Posterior cingulate gyrus (tissue), 11 donors: ENCODE results near the gene CANT1.

ENCODE experiments used
- DNase-seq, 10 donors: peaks; one replicate each; pipeline versions ENCODE4 v3.0.0 to v3.0.0-alpha.2; 2020 to 2021; ENCODE audit warnings: mixed read lengths in 3 of 10
- intact Hi-C: fragments of 100-400 bp; cut with DNase I; formaldehyde crosslinking; loops from one replicate; pipeline ENCODE4 v1.15.1; 2023

Gene CANT1

GRCh38 chr17:78986048-78986648 is 23.4 kb downstream of the CANT1 start:
- no peak for DNase-seq

GRCh38 chr17:78985395-78985794 is 24.2 kb downstream of the CANT1 start:
- intact Hi-C loops, result no loop called here

More at GRCh38 chr17:78986048-78986648, 23.4 kb downstream of the CANT1 start:
- intact Hi-C loops, result no loop called here

DNA sequence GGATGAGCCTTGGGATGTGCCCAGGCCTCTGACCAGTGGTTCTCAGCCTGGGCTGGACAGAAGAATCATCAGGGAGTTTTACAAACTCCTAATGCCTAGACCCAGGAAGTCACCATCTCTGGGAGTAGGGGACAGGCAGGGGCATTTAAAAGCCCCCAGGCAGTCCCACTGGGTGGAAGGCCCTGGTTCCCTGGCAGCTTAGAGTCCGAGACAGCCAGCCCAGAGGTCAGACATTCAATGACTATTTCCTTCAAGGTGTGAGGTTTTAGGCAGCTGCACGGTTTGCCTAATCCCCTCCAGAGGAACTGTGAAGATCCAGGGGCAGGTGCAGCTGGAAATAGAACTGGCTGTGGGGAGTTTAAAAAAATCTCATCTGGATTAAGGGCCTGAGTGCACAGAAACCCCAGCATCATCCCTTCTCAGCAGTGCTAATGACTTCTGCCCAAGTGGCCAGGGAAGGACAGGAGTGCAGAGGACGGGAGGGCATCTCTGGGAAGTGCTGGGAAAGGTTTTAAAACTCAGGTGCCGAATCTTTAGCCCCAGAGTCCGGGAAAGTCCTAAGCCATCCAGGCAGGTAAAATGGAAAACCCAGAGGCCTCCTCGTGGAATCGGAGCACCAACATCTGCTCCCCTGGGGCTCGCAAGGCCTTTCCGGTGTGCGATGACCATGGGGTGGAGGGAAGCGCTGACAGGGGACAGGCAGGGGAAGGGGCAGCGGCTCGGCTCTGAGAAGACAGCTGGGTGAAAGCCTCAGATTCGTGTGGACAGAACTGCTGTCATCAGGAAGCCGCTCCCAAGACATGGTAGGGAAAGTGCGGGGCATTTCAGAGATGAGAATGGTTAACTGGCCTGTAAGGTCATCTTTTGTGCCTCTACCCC is 28.3 kb downstream of the CANT1 start:
- DNase-seq, result no peak
- intact Hi-C loops, result no loop called here

More at GRCh38 chr17:78985395-78985794, 24.2 kb downstream of the CANT1 start:
- DNase-seq, result no peak

GRCh38 chr17:78980624-78980972 is 29.0 kb downstream of the CANT1 start:
- peak in 1 of 10 donors; percentile 70 for DNase-seq
- intact Hi-C loops, result no loop called here

GRCh38 chr17:78979780-78980623 is 29.6 kb downstream of the CANT1 start, which contains the start of gene LGALS3BP:
LGALS3BP (minus strand) TSS chr17:78979923; CDS start chr17:78977191, 2,732 bp downstream.
- intact Hi-C loops, result no loop called here
- DNase-seq, result peak; percentile 57 to 96 (median 74)

DNA sequence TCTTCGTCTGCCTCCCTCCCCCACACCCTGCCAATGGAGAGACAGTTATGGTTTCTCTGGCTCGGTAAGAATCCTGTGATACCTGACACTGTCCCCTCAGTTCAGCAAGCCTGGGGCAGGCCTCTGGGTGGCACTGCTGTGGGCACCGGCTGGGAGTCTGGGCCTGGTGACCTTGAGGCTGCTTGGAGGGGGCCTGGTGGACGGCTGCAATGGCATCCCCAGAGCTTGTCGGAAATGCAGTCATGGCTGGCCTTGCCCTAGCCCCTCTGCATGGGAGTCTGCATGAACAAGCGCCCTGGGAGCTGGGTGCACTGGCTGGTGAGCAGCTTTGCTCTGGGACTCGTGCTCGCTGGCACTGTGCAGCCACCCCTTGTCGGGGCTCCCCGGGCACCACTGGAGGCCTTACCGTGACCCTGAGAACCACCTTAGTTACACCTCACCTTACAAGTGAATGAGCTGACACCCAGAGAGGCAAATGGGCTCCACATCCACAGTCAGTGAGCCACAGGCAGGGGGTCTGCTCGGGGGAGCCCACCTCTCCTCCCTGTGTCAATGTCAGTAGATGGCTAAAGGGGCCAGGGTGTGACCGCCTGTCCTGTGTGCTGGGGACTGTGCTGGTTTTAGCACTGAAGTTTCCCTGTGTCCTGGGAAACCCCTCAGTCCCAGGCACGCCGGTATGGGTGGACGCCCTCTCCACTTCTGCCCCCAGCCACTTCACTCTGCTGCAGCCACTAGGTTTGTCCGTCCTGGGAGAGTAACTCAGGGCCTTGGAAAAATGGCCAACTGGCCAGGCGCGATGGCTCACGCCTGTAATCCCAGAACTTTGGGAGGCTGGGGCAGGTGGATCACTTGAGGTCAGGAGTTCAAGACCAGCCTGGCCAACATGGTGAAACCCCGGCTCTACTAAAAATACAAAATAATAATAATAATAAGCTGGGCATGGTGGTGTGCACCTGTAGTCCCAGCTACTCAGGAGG is 31.3 kb downstream of the CANT1 start:
- DNase-seq, result peak in 1 of 10 donors; percentile 77
- intact Hi-C loops, result no loop called here

- no peak for DNase-seq
- intact Hi-C loops, result no loop called here
These were observed 32.0 kb downstream of the CANT1 start for GRCh38 chr17:78977681-78977943.

GRCh38 chr17:78976907-78977680 is 32.5 kb downstream of the CANT1 start:
- peak in 1 of 10 donors; percentile 75 for DNase-seq
- intact Hi-C loops, result no loop called here

DNA sequence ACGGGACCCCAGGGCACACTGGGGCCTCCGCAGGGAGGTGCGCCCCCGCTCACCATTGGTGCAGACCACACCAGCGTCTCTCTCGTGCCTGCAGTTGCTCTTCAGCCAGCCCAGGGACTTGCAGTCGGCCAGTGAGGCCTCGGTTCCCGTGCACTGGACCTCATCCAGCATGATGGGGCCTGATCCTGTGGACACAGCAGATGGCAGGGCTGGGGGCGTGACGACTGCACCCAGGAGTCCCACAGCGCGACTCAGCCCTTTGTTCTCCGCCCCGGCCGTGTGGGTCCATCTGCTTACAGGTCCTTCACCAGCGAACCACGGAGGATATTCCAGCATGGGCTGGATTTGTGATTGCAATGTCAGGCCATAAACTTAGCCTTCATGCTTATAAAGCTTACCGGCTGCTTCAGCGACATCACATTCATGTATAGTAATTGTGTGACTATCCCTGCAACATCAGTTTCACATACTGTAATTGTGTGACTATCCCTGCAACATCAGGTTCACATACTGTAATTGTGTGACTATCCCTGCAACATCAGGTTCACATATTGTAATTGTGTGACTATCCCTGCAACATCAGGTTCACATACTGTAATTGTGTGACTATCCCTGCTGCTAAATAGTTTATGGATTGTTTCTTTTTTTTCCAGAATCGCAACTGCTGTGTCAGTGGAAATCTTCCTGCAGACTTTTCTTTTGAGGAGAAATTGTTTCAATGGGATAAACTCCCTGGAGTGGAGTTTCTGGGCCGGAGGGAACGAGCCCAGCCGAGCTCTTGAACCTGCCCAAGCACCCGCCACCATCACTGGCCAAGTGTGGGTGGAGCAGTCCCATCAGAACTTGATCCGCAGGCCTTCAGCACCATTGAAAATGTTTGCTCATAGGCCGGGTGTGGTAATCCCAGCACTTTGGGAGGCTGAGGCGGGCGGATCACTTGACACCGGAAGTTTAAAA is 34.7 kb downstream of the CANT1 start:
- DNase-seq, result peak in 1 of 10 donors; percentile 78
- intact Hi-C loops, result no loop called here

DNA sequence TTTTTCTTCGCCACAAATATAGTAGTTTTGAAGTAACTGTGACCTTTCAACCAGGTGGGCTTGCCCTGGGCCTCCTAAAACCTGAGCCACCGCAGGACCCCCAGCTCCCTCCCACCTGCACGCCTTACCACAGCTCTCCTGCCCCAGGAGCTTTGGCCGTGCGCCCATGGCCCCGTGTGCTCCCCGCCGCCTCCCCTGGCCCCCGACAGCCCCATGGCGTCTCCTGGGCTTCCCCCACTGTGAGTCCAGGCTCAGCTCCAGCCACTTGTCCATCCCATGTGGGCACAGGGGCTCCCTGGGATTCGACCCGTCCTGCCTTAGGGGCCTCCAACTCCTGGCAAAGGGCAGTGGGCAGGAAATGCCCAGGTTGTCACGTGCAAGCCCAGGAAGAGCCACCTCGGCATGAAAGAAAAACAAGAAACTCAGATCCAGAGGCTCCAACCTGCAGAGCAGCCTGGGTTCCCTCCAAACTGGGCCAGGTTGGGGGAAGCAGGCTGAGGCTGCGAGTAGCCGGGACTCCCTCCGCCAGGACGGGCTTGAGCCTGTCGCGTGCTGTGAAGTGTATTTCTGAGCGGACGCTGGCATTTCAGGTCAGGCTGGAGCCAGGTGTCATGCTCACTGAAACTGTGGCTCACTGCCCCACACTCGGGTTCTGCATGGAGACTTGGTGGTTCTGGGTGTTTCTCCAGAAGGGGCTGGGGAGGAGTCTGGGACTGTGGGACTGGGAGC is 35.6 kb downstream of the CANT1 start:
- intact Hi-C loops, result no loop called here
- DNase-seq, result no peak

DNA sequence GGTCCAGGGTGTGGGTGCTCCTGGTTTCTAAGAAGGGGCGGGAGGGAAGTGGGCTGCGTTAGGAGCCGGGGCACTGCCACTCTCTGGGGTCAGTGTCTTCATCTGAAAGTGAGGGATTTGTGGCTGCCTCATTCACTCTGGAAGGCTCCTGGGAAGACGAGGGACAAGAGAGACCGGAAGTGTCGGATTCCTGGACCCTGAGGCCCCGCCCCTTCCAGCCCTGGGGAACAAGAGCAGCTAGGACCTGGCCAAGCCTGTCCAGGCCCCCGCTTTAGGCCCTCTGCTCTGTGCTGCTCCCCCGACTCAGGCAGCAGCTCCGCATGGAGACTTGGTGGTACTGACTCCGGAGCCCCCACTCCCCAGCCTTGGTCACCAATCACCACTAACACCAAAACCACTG is 36.4 kb downstream of the CANT1 start:
- intact Hi-C loops, result no loop called here
- DNase-seq, result no peak

DNA sequence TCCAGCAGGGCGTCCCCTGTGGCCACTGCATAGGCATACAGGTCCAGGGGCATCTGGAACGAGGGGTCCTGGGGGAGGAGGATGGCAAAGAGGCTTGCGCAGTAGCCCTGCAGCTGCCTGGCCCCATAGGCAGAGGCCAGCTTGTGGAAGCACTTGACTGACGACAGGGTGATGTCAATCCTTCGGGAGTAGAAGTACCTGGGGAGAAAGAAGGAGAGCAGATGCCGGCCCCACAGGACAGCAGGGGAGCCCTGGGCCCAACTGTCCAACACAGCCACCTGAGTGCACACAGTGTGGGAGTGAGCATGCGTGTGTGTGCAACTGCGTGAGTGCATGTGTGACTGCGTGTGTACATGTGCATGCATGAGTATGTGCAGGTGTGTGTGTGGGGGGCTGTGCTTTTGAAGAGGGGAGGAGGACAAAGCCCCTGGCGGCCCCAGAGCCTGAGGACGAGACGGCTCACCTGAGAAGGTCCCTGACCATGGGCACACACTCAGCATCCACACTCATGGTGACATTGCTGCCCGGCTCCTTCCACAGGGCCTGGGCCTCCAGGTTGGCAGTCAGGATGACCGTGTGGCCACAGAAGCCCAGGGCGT is 37.0 kb downstream of the CANT1 start:
- no peak for DNase-seq
- intact Hi-C loops, result no loop called here

- peak in 1 of 10 donors; percentile 63 for DNase-seq
- intact Hi-C loops, result loop anchor here (1.0 kb wide), 2 partner anchors 46 to 106 kb away; no protein-coding TSS in a partner anchor
These were observed 37.6 kb downstream of the CANT1 start for GRCh38 chr17:78971756-78972506.

DNA sequence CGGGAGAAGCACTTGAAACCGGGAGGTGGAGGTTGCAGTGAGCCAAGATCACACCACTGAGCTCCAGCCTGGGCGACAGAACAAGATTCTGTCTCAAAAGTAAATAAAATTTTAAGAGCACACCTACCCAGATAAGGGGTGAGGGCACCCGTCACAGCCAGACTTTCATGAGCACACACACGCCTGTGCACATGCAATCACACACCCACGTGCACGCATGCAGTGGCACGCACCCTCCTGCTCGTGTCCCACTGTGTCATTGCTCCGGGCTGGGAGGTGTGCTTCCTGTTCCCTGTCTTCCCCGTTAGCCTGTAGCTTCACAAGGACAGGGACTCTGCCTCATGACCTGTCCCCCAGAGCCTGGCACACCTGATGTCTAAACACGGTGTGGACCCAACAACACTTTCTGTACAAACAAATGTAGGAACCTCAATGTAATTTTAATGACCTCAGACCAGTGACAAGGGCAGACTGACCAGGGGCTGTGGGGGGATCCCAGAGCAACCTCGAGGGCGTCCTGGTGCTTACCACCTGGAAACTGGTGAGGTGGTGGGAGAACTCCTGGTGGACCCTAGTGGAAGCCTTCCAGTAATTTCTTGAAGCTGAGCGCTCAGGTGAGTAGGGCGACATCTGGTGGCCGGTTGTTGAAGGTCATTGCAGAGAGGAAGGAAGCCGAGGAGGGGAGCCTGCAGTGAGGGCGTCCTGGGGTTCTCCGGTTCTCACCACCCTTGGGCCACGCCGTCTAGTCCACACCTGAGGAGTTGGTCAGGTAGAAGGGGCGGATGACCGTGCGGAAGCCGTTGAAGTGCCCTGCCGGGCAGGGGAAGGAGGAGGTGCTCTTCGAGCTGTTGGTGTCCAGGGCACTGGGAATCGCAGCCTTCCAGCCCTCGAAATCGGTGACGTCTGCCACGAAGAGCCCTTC is 38.5 kb downstream of the CANT1 start:
- peak; percentile 64 to 96 (median 86) for DNase-seq
- intact Hi-C loops, result loop anchor here (1.0 kb wide), 2 partner anchors 45 to 105 kb away; no protein-coding TSS in a partner anchor

DNA sequence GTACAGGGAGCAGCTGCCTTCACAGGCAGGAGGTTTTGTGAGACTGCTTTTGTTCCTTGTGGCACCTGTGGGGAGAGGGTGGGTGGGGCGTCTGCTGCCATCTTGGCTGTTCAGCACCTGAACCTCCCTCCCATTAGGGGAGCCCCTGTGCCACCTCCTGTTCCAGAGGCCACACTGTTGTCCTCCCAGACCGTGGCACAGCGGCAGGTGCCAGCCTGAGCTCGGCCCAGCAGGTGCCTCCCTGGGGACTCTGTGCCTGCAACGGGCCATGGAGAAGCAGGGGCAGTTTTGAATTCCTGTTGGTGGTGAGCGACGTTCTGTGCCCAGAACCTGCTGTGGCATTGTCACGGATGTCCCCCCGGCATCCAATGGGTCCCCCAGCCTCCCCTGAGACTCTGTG is 39.7 kb downstream of the CANT1 start:
- no peak for DNase-seq
- intact Hi-C loops, result no loop called here
